Amygdala (tissue), 56 donors: ENCODE measurements around the gene PLXND1.

Source experiments
- DNase-seq, 56 donors: peaks; one replicate each; lab custom pipeline; 2025; lab: John Stamatoyannopoulos, UW

Gene PLXND1

GRCh38 chr3:129536374-129536667 is 70.2 kb downstream of the PLXND1 start:
- DNase-seq = no peak

- DNase-seq = no peak
Observed at GRCh38 chr3:129535075-129535474, 71.4 kb downstream of the PLXND1 start.

- no peak for DNase-seq
Observed at GRCh38 chr3:129534428-129535027, 71.9 kb downstream of the PLXND1 start.

- DNase-seq = no peak
Observed at GRCh38 chr3:129533406-129533805, 73.1 kb downstream of the PLXND1 start.

- DNase-seq = no peak
Observed at GRCh38 chr3:129532261-129532660, 74.2 kb downstream of the PLXND1 start.

GRCh38 chr3:129531699-129532098 is 74.8 kb downstream of the PLXND1 start:
- no peak for DNase-seq

- DNase-seq = no peak
Observed at GRCh38 chr3:129530821-129531220, 75.7 kb downstream of the PLXND1 start.

- DNase-seq = no peak
Observed at GRCh38 chr3:129530251-129530791, 76.2 kb downstream of the PLXND1 start.

- DNase-seq = no peak
Observed at GRCh38 chr3:129529436-129530210, 76.9 kb downstream of the PLXND1 start.

- no peak for DNase-seq
Observed at GRCh38 chr3:129528589-129529100, 77.8 kb downstream of the PLXND1 start, which contains the start of gene RHO. Gene RHO (plus strand): TSS chr3:129528639. CDS start chr3:129528734, 95 bp downstream.

- no peak for DNase-seq
Observed at GRCh38 chr3:129527262-129527661, 79.2 kb downstream of the PLXND1 start.

- peak in 1 of 56 donors; percentile 8 for DNase-seq
Observed at GRCh38 chr3:129526121-129526900, 80.2 kb downstream of the PLXND1 start.

- DNase-seq = no peak
Observed at GRCh38 chr3:129525341-129525968, 81.0 kb downstream of the PLXND1 start.

- DNase-seq = no peak
Observed at GRCh38 chr3:129524081-129524480, 82.4 kb downstream of the PLXND1 start.

- DNase-seq = no peak
Observed at GRCh38 chr3:129522953-129523352, 83.5 kb downstream of the PLXND1 start.

- no peak for DNase-seq
Observed at GRCh38 chr3:129521611-129522010, 84.9 kb downstream of the PLXND1 start.

- no peak for DNase-seq
Observed at GRCh38 chr3:129520960-129521359, 85.5 kb downstream of the PLXND1 start.

- DNase-seq = peak in 1 of 56 donors; percentile 8
Observed at GRCh38 chr3:129519896-129520715, 86.4 kb downstream of the PLXND1 start.

GRCh38 chr3:129519449-129519848 is 87.0 kb downstream of the PLXND1 start:
- DNase-seq = no peak

GRCh38 chr3:129518581-129518980 is 87.9 kb downstream of the PLXND1 start:
- no peak for DNase-seq
